ENCODE results near the gene DOCK8. TPM values are rescaled to one million over a fixed set of nuclear protein-coding genes. Genes with fewer than 3 reads are reported as not detected.

The DOCK8 gene
- total and polyA plus RNA-seq, 2 of the 13 experiments (the other 11 are each of a cell fraction or from before 2014, with no cell fraction given) = 0.28 to 0.38 TPM

DNA sequence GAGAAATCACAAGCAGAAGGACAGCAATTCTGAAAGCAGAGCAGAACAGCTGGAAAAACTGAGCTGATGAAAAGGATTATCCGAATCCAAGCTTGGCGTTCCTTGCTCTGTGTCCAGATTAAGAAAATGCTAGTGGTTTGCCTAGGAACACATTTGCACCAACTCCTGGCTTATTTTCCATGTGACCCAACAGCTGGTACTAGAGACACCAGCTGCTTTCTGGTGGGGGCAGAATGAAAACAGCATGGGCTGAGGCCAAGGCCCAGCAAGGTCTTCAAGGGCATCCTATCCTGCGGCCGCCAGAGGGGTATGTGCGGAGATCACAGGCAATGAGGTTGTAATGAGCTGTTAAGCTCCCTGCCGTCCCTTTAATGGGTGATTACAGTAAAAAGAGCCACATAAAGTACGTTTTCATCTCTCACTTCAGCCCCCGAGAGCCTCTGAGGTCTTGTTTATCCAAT is 131.5 kb downstream of the DOCK8 start (continued):
- TF ChIP-seq FOXK1 (CRISPR knock-in tag; IDR thresholded peaks at IDR 0.05; ENCODE audit: borderline replicate concordance, low read depth) (no peak), ATF1 (CRISPR knock-in tag; IDR thresholded peaks at IDR 0.05) (no peak)

DNA sequence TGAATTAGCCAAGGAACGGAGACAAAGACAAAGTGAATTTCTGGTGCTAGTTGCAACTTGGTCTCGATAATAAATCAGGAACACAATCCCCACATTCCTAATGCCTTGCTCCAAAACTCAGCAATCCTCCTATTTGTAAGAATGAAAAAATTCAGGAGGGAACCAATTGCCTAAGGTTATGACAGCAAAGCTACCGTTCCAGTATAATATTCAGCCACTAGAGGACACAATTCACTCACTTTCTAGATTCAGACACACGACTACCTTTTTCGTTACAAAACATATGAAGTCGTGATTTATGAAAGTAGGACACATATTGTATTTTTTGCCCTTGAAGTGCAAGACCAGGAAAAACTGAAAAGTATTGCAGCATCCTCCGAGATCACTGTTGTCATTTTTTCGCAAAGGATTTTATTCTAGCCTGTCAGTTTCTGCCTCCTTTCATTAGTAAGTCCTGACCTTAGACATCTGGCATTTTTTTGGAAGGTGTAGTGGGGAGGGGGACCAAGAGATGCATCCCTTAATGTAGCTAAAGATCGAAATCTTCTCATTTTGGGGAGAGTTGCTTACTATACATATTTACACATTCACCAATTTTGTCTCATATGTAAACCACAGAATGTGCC is 133.1 kb downstream of the DOCK8 start:
- ChIA-PET POLR2A (no interaction called here), CTCF (ENCODE audit: low intra/inter-chr PET ratio, low total read pairs) (interaction anchor here (1.0 to 1.1 kb wide), 2 partner anchors 459 to 661 kb away, joined by 3 to 4 read pairs; no protein-coding TSS in a partner anchor)
- peak; percentile 60 for FAIRE-seq
- no TSS peak for BruUV-seq (replicated peaks)
- 0 out of 5 replicates have a peak, but pooled peaks cover 0 to 4% of the 10 kb centered on the region in 2 experiments for H3K27me3 ChIP-seq (ENCODE audit: control insufficient read depth in 1 of 2, insufficient read depth in 2 of 2, low read length in 2 of 2)
- H3K4me1 ChIP-seq (ENCODE audit: insufficient read depth, low read length) = no peaks in the 10 kb centered on the region
- DNase-seq (ENCODE audit: low spot score) = peak; percentile 29
- no peak overlapping the region for H3K4me2 ChIP-seq (ENCODE audit: low read depth, low read length)
- no peak for TF ChIP-seq MATR3 (CRISPR knock-in tag; IDR thresholded peaks at IDR 0.05)
- TF ChIP-seq STAG1 (CRISPR knock-in tag; IDR thresholded peaks at IDR 0.05) = peak; percentile 80
- peak; percentile 45; the same call in 1 of the 2 replicates for TF ChIP-seq RAD21 (CRISPR knock-in tag; IDR thresholded peaks at IDR 0.05)
- TF ChIP-seq, protein P1, sequence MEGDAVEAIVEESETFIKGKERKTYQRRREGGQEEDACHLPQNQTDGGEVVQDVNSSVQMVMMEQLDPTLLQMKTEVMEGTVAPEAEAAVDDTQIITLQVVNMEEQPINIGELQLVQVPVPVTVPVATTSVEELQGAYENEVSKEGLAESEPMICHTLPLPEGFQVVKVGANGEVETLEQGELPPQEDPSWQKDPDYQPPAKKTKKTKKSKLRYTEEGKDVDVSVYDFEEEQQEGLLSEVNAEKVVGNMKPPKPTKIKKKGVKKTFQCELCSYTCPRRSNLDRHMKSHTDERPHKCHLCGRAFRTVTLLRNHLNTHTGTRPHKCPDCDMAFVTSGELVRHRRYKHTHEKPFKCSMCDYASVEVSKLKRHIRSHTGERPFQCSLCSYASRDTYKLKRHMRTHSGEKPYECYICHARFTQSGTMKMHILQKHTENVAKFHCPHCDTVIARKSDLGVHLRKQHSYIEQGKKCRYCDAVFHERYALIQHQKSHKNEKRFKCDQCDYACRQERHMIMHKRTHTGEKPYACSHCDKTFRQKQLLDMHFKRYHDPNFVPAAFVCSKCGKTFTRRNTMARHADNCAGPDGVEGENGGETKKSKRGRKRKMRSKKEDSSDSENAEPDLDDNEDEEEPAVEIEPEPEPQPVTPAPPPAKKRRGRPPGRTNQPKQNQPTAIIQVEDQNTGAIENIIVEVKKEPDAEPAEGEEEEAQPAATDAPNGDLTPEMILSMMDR (CRISPR knock-in tag; IDR thresholded peaks at IDR 0.05) = peak; percentile 70
- no peak for TF ChIP-seq CBX2 (IDR thresholded peaks at IDR 0.05; ENCODE audit: low read depth, low read length)
- TF ChIP-seq CBX2 (CRISPR knock-in tag; IDR thresholded peaks at IDR 0.05; ENCODE audit: low read depth) = no peak
- no peak for TF ChIP-seq ZNF570 (CRISPR knock-in tag; IDR thresholded peaks at IDR 0.05; ENCODE audit: borderline replicate concordance)
- TF ChIP-seq PLRG1 (conservative IDR thresholded peaks at IDR 0.05) = no peak
- no peak for TF ChIP-seq ZNF263 (CRISPR knock-in tag; IDR thresholded peaks at IDR 0.05)
- TF ChIP-seq, protein P2, sequence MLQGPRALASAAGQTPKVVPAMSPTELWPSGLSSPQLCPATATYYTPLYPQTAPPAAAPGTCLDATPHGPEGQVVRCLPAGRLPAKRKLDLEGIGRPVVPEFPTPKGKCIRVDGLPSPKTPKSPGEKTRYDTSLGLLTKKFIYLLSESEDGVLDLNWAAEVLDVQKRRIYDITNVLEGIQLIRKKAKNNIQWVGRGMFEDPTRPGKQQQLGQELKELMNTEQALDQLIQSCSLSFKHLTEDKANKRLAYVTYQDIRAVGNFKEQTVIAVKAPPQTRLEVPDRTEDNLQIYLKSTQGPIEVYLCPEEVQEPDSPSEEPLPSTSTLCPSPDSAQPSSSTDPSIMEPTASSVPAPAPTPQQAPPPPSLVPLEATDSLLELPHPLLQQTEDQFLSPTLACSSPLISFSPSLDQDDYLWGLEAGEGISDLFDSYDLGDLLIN (CRISPR knock-in tag; IDR thresholded peaks at IDR 0.05; ENCODE audit: borderline replicate concordance) = no peak
- TF ChIP-seq LCORL (IDR thresholded peaks at IDR 0.05) = no peak
- no peak for TF ChIP-seq LCORL (CRISPR knock-in tag; IDR thresholded peaks at IDR 0.05)
- no peak for TF ChIP-seq FOXA1 (IDR thresholded peaks at IDR 0.05)
- TF ChIP-seq FOXA1 (CRISPR knock-in tag; IDR thresholded peaks at IDR 0.05) = no peak
- peak; percentile 60 for TF ChIP-seq SMC3 (IDR thresholded peaks at IDR 0.05; ENCODE audit: low read length)
- no peak for TF ChIP-seq AKAP8 (CRISPR knock-in tag; IDR thresholded peaks at IDR 0.05)
- TF ChIP-seq, protein P3, sequence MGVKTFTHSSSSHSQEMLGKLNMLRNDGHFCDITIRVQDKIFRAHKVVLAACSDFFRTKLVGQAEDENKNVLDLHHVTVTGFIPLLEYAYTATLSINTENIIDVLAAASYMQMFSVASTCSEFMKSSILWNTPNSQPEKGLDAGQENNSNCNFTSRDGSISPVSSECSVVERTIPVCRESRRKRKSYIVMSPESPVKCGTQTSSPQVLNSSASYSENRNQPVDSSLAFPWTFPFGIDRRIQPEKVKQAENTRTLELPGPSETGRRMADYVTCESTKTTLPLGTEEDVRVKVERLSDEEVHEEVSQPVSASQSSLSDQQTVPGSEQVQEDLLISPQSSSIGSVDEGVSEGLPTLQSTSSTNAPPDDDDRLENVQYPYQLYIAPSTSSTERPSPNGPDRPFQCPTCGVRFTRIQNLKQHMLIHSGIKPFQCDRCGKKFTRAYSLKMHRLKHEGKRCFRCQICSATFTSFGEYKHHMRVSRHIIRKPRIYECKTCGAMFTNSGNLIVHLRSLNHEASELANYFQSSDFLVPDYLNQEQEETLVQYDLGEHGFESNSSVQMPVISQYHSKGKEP (CRISPR knock-in tag; IDR thresholded peaks at IDR 0.05) = no peak
- TF ChIP-seq FIP1L1 (IDR thresholded peaks at IDR 0.05; ENCODE audit: borderline replicate concordance, insufficient read depth, low read depth, low read length) = no peak
- no peak overlapping the region for H3K9ac ChIP-seq (ENCODE audit: insufficient read depth, low read depth, low read length)
- H2AFZ ChIP-seq (ENCODE audit: low read length) = no peak overlapping the region
- H3K4me3 ChIP-seq (replicated peaks in 1 of 3; ENCODE audit: insufficient read depth in 1 of 3, low read depth in 2 of 3, low read length in 3 of 3) = no peak overlapping the region
- H3K9me3 ChIP-seq (ENCODE audit: low read length) = no peaks in the 10 kb centered on the region
- in situ Hi-C loops (cut with HindIII; ENCODE audit: extremely low pct_ligation_motif_present, low pct_unique_long_range_greater_than_20kb) (no loop called here), intact Hi-C loops (cut with micrococcal nuclease; ENCODE audit: unreplicated experiment) (loop anchor here (5.0 kb wide), 2 partner anchors 460 to 660 kb away; no protein-coding TSS in a partner anchor)
- peak; percentile 79 for ATAC-seq
- no peak overlapping the region for H3K27ac ChIP-seq (ENCODE audit: extremely low read length, insufficient read depth, low read length)
- H4K20me1 ChIP-seq (ENCODE audit: insufficient read depth, low read length) = no peaks in the 10 kb centered on the region
- WGBS (ENCODE audit: low lambda C conversion rate) = 21% methylated on average over 9 of the region's 9 CpGs
- H3K79me2 ChIP-seq (ENCODE audit: insufficient read depth, low read length) = no peaks in the 10 kb centered on the region
- no peaks in the 10 kb centered on the region for H3K36me3 ChIP-seq (replicated peaks in 1 of 2; ENCODE audit: control insufficient read depth in 1 of 2, insufficient read depth in 2 of 2, low read length in 2 of 2)
